Astrocyte (in vitro differentiated cells and primary cell): Measurements from ENCODE around the gene NSMF. TPM values are rescaled to one million over a fixed set of nuclear protein-coding genes. Genes with fewer than 3 reads are reported as not detected.

Experiments
- DNase-seq: peaks from one replicate; pipeline ENCODE4 v3.0.0-alpha.2; 2010; ENCODE audit warnings: low read depth
- FAIRE-seq: peaks from 2 replicates; lab custom pipeline; 2011; peaks lifted over from hg19 to GRCh38; lab: Jason Lieb, UNC
- H2AFZ ChIP-seq: 2 replicates; pipeline ENCODE4 v1.6.0; 2012; ENCODE audit warnings: low read depth, low read length, inconsistent platforms
- H3K27ac ChIP-seq: 2 replicates; pipeline ENCODE4 v1.5.1; 2011; ENCODE audit warnings: low read depth, low read length, inconsistent platforms
- H3K27me3 ChIP-seq: 2 replicates; pipeline ENCODE4 v1.6.0; 2011; ENCODE audit warnings: low read length, inconsistent platforms; ENCODE audit not compliant: insufficient read depth
- H3K36me3 ChIP-seq: 2 replicates; pipeline ENCODE4 v1.5.1; 2011; ENCODE audit warnings: low read length, inconsistent platforms; ENCODE audit not compliant: insufficient read depth
- H3K4me1 ChIP-seq: 2 replicates; pipeline ENCODE4 v1.5.1; 2011; ENCODE audit warnings: low read length, inconsistent platforms; ENCODE audit not compliant: insufficient read depth
- H3K4me2 ChIP-seq: 2 replicates; pipeline ENCODE4 v1.6.0; 2012; ENCODE audit warnings: low read length, inconsistent platforms
- H3K4me3 ChIP-seq: 2 replicates; pipeline ENCODE4 v1.5.1; 2011; ENCODE audit warnings: low read depth, mild to moderate bottlenecking, low read length, inconsistent platforms; ENCODE audit not compliant: insufficient read depth
- H3K79me2 ChIP-seq: 2 replicates; pipeline ENCODE4 v1.6.0; 2012; ENCODE audit warnings: mild to moderate bottlenecking, low read length, inconsistent platforms; ENCODE audit not compliant: insufficient read depth
- H3K9ac ChIP-seq: 2 replicates; pipeline ENCODE4 v1.6.0; 2012; ENCODE audit warnings: mild to moderate bottlenecking, low read length, inconsistent platforms
- H3K9me3 ChIP-seq: 2 replicates; pipeline ENCODE4 v1.5.1; 2012; ENCODE audit warnings: low read depth, mild to moderate bottlenecking, low read length, inconsistent platforms; ENCODE audit not compliant: insufficient read depth
- H4K20me1 ChIP-seq: 2 replicates; pipeline ENCODE4 v1.6.0; 2012; ENCODE audit warnings: low read length, inconsistent platforms; ENCODE audit not compliant: insufficient read depth
- H3K27ac Mint-ChIP-seq: one replicate; pipeline ENCODE4 v1.8.0; 2021; ENCODE audit warnings: mild to moderate bottlenecking, mixed read lengths; ENCODE audit not compliant: unreplicated experiment
- H3K27me3 Mint-ChIP-seq: one replicate; pipeline ENCODE4 v1.8.0; 2021; ENCODE audit warnings: low read depth, mixed read lengths; ENCODE audit not compliant: unreplicated experiment
- H3K36me3 Mint-ChIP-seq: one replicate; pipeline ENCODE4 v1.8.0; 2021; ENCODE audit warnings: low read depth, mixed read lengths; ENCODE audit not compliant: unreplicated experiment
- H3K4me1 Mint-ChIP-seq: one replicate; pipeline ENCODE4 v1.8.0; 2021; ENCODE audit warnings: low read depth, mixed read lengths; ENCODE audit not compliant: unreplicated experiment
- H3K4me3 Mint-ChIP-seq: one replicate; pipeline ENCODE4 v1.8.0; 2021; ENCODE audit warnings: mild to moderate bottlenecking, moderate library complexity, mixed read lengths; ENCODE audit not compliant: unreplicated experiment
- H3K9me3 Mint-ChIP-seq: one replicate; pipeline ENCODE4 v1.8.0; 2021; ENCODE audit warnings: mild to moderate bottlenecking, mixed read lengths; ENCODE audit not compliant: unreplicated experiment
- EZH2 ChIP-seq: IDR thresholded peaks from 2 replicates; pipeline ENCODE4 v1.6.1; 2012; ENCODE audit warnings: mild to moderate bottlenecking, low read length, inconsistent platforms; ENCODE audit not compliant: insufficient read depth
- total RNA-seq: library from RNA; stranded (reverse); gene quantifications from 2 replicates; pipeline ENCODE4 v1.2.1, GENCODE V29; 2021
- TF ChIP-seq, protein P1 (sequence below): IDR thresholded peaks from 2 replicates; pipeline ENCODE4 v1.5.1; 2011; ENCODE audit warnings: low read depth, mild to moderate bottlenecking, inconsistent platforms, low read length, moderate library complexity; ENCODE audit not compliant: insufficient read depth

The NSMF gene
- total RNA-seq, 1 donor from 2014 or later = 50.5 TPM

DNA sequence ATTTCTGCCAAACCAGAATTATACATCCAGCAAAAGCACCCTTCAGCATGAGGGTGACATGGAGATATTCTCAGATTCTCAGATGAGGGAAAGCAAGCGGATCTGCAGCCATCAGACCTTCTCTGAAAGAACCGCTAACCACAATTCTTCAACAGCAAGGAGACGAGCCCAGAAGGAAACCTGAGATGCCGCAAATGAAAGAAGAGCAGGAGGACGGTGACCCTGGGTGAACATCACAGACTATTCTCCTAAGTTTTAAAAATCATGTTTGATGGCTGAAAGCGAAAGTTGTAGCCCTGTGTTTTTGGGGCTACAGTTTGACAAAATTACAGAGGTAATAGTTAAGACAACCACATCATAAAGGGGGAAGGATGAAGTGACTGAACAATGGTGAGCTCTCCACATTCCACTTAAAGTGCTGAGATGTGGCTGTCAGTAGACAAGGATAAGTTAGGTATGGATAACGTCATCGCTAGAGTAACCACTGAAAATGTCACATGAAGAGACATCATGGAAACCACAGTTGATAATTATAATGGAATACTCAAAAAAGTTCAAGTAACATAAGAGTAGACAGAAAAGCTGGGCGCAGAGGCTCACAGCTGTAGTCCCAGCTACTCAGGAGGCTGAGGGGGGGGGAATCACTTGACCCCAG, 31.5 kb upstream of the NSMF start:
- Mint-ChIP-seq H3K27me3 (peaks cover 14% of the 10 kb centered on the region), H3K4me3 (no peak overlapping the region), H3K36me3 (peaks cover 7% of the 10 kb centered on the region), H3K4me1 (no peaks in the 10 kb centered on the region), H3K27ac (no peak overlapping the region), H3K9me3 (peaks cover 5% of the 10 kb centered on the region)
- no peaks in the 10 kb centered on the region for H3K4me1 ChIP-seq
- no peak overlapping the region for H3K4me2 ChIP-seq
- no peaks in the 10 kb centered on the region for H3K79me2 ChIP-seq
- H4K20me1 ChIP-seq = no peaks in the 10 kb centered on the region
- no peaks in the 10 kb centered on the region for H3K9me3 ChIP-seq
- no peaks in the 10 kb centered on the region for H3K27me3 ChIP-seq
- no peaks in the 10 kb centered on the region for H3K36me3 ChIP-seq
- FAIRE-seq (no peak), DNase-seq (no peak)
- H2AFZ ChIP-seq = no peak overlapping the region
- H3K27ac ChIP-seq = no peak overlapping the region
- no peak overlapping the region for H3K4me3 ChIP-seq
- TF ChIP-seq, protein P1, sequence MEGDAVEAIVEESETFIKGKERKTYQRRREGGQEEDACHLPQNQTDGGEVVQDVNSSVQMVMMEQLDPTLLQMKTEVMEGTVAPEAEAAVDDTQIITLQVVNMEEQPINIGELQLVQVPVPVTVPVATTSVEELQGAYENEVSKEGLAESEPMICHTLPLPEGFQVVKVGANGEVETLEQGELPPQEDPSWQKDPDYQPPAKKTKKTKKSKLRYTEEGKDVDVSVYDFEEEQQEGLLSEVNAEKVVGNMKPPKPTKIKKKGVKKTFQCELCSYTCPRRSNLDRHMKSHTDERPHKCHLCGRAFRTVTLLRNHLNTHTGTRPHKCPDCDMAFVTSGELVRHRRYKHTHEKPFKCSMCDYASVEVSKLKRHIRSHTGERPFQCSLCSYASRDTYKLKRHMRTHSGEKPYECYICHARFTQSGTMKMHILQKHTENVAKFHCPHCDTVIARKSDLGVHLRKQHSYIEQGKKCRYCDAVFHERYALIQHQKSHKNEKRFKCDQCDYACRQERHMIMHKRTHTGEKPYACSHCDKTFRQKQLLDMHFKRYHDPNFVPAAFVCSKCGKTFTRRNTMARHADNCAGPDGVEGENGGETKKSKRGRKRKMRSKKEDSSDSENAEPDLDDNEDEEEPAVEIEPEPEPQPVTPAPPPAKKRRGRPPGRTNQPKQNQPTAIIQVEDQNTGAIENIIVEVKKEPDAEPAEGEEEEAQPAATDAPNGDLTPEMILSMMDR = no peak
- no peak for TF ChIP-seq EZH2
- no peak overlapping the region for H3K9ac ChIP-seq

DNA sequence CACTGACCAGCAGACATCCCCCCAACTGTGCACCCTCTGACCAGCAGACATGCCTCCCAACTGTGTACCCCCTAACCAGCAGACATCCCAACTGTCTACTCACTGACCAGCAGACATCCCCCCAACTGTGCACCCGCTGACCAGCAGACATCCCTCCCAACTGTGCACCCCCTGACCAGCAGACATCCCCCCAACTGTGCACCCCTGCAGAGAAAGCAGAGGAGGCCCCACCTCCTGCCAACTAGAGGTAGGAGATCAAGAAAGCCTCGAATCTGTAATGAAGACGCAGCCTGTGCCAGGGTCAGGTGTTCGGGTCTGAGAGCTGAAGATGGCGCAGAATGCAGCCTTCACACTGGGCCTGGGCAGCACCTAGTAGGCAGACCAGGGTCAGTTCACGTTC, 29.8 kb upstream of the NSMF start:
- H3K4me1 ChIP-seq = no peaks in the 10 kb centered on the region
- H3K79me2 ChIP-seq = no peaks in the 10 kb centered on the region
- TF ChIP-seq, protein P1 = no peak
- no peak for TF ChIP-seq EZH2
- Mint-ChIP-seq H3K27ac (no peak overlapping the region), H3K4me1 (no peaks in the 10 kb centered on the region), H3K36me3 (peaks cover 3% of the 10 kb centered on the region), H3K4me3 (no peak overlapping the region), H3K27me3 (peaks cover 14% of the 10 kb centered on the region), H3K9me3 (peaks cover 1% of the 10 kb centered on the region)
- no peaks in the 10 kb centered on the region for H3K36me3 ChIP-seq
- FAIRE-seq = no peak
- no peak for DNase-seq
- no peak overlapping the region for H3K4me2 ChIP-seq
- no peak overlapping the region for H3K4me3 ChIP-seq
- no peak overlapping the region for H3K27ac ChIP-seq
- no peak overlapping the region for H2AFZ ChIP-seq
- no peaks in the 10 kb centered on the region for H3K9me3 ChIP-seq
- no peaks in the 10 kb centered on the region for H4K20me1 ChIP-seq
- no peaks in the 10 kb centered on the region for H3K27me3 ChIP-seq
- no peak overlapping the region for H3K9ac ChIP-seq

DNA sequence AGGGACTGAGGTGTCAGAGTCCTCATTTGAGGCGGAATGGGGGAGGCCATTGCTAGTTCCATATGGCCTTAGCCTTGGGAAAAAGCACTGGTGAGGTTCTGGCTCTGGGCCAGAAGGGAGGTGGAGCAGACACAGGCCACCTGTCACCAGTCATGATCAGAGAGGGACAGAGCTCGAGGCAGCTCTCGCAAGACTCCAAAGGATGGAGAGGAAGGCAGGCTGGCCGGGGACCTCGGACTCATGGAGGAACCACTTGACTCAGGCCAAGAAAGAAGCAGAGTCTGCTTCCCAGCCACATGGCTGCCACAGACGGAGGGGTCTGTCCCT, 29.2 kb upstream of the NSMF start:
- no peak overlapping the region for H3K27ac Mint-ChIP-seq
- Histone ChIP-seq H2AFZ (no peak overlapping the region), H3K27ac (no peak overlapping the region), H3K9ac (no peak overlapping the region), H3K4me1 (no peaks in the 10 kb centered on the region), H3K4me3 (no peak overlapping the region), H3K79me2 (no peaks in the 10 kb centered on the region), H3K27me3 (no peaks in the 10 kb centered on the region), H3K9me3 (no peaks in the 10 kb centered on the region), H3K36me3 (no peaks in the 10 kb centered on the region), H3K4me2 (no peak overlapping the region), H4K20me1 (no peaks in the 10 kb centered on the region)
- H3K4me3 Mint-ChIP-seq = no peak overlapping the region
- TF ChIP-seq EZH2 = no peak
- TF ChIP-seq, protein P1 = no peak
- no peaks in the 10 kb centered on the region for H3K9me3 Mint-ChIP-seq
- H3K36me3 Mint-ChIP-seq = no peaks in the 10 kb centered on the region
- peaks cover 14% of the 10 kb centered on the region for H3K27me3 Mint-ChIP-seq
- no peak for DNase-seq
- no peaks in the 10 kb centered on the region for H3K4me1 Mint-ChIP-seq
- FAIRE-seq = no peak
